NT2/D1 (cell line): Measurements from ENCODE around the gene XYLT1.
"Not testable (repeated sequence)": the region's sequence is repeated elsewhere in the genome, so short reads cannot be mapped to it uniquely, and the experiment has no call there.

Experiments used
- DNase-seq: peaks from one replicate; pipeline ENCODE4 v3.0.0-alpha.2; 2011; ENCODE audit warnings: low read depth, low spot score
- H3K27me3 ChIP-seq: 2 replicates; pipeline ENCODE4 v1.6.0; 2011; ENCODE audit warnings: mild to moderate bottlenecking; ENCODE audit not compliant: insufficient read length, insufficient read depth
- H3K36me3 ChIP-seq: 2 replicates; pipeline ENCODE4 v1.6.1; 2011; ENCODE audit warnings: mild to moderate bottlenecking, low read length, mixed read lengths; ENCODE audit not compliant: insufficient read depth, insufficient read length
- H3K4me1 ChIP-seq: 2 replicates; pipeline ENCODE4 v1.5.1; 2011; ENCODE audit not compliant: insufficient read depth, insufficient read length
- H3K4me3 ChIP-seq: 2 replicates; pipeline ENCODE4 v1.5.1; 2011; ENCODE audit warnings: low read depth; ENCODE audit not compliant: insufficient read length
- H3K9ac ChIP-seq: 2 replicates; pipeline ENCODE4 v1.6.0; 2011; ENCODE audit warnings: low read depth; ENCODE audit not compliant: insufficient read length
- H3K9me3 ChIP-seq: 2 replicates; pipeline ENCODE4 v1.5.1; 2011; ENCODE audit warnings: mild to moderate bottlenecking, low read length; ENCODE audit not compliant: insufficient read depth
- SUZ12 ChIP-seq: IDR thresholded peaks from 2 replicates; pipeline ENCODE4 v1.6.1; 2011; ENCODE audit not compliant: insufficient read length, insufficient read depth; ENCODE audit errors: extremely low read depth
- YY1 ChIP-seq: IDR thresholded peaks from 2 replicates; pipeline ENCODE4 v1.6.1; 2011; ENCODE audit not compliant: insufficient read length, insufficient read depth
- ZNF274 ChIP-seq: IDR thresholded peaks from 2 replicates; pipeline ENCODE4 v1.6.1; 2011; ENCODE audit warnings: mild to moderate bottlenecking, low read depth, low read length

The XYLT1 gene

DNA sequence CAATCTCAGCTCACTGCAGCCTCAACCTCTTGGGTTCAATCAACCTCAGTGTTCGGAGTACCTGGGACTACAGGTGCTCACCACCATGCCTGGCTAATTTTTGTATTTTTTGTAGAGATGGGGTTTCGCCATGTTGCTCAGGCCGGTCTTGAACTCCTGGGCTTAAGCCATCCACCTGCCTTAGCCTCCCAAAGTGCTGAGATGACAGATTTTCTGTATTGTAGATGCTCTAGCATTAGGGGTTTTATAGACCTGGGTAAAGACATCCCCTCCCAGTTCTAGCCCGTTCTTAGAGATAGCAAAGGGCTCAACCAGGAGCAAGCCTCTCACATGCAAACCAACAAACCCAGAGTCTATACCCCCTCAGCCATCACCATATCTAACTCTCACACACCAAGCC lies 57.3 kb downstream of the XYLT1 start:
- Histone ChIP-seq H3K36me3 (no peaks in the 10 kb centered on the region), H3K4me3 (no peak overlapping the region), H3K9me3 (no peaks in the 10 kb centered on the region), H3K4me1 (peaks cover 7% of the 10 kb centered on the region), H3K27me3 (no peaks in the 10 kb centered on the region), H3K9ac (no peak overlapping the region)
- DNase-seq, result no peak
- TF ChIP-seq ZNF274, result no peak
- no peak for TF ChIP-seq SUZ12
- no peak for TF ChIP-seq YY1

- peaks cover 6% of the 10 kb centered on the region; the same call in 1 of the 2 replicates for H3K9me3 ChIP-seq
- H3K4me1 ChIP-seq, result peaks cover 7% of the 10 kb centered on the region
- no peak overlapping the region for H3K4me3 ChIP-seq
- no peaks in the 10 kb centered on the region for H3K36me3 ChIP-seq
- no peaks in the 10 kb centered on the region for H3K27me3 ChIP-seq
- no peak overlapping the region for H3K9ac ChIP-seq
- DNase-seq, result no peak
- TF ChIP-seq ZNF274 (no peak), YY1 (no peak)
Observed at GRCh38 chr16:17412791-17413190, 58.0 kb downstream of the XYLT1 start.

- TF ChIP-seq ZNF274 (no peak), SUZ12 (no peak), YY1 (no peak)
- Histone ChIP-seq H3K4me3 (no peak overlapping the region), H3K9ac (no peak overlapping the region), H3K27me3 (no peaks in the 10 kb centered on the region), H3K9me3 (peaks cover 10% of the 10 kb centered on the region; the same call in 1 of the 2 replicates), H3K36me3 (no peaks in the 10 kb centered on the region), H3K4me1 (peaks cover 7% of the 10 kb centered on the region)
- DNase-seq, result no peak
Observed at GRCh38 chr16:17412221-17412620, 58.5 kb downstream of the XYLT1 start.

DNA sequence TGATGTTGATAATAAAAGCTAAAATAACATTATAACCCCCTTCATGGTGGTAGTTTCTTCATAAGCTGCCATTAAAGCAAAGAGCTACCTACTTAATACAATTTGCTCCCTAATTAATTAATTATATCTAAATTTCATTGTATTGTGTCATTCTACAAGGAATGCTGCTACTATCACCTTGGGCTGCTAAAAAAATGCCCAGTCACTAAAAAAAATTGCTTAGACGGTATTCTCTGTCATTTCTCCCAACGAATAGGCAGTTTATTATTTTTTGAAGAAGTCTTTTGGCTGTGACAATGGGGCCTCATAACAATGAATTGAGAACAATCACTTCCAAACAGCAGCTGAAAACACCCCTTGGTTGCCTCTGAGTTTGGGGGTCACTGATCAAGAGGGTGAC lies 59.5 kb downstream of the XYLT1 start:
- no peaks in the 10 kb centered on the region for H3K27me3 ChIP-seq
- peaks cover 6% of the 10 kb centered on the region for H3K4me1 ChIP-seq
- no peaks in the 10 kb centered on the region for H3K36me3 ChIP-seq
- peaks cover 10% of the 10 kb centered on the region; the same call in 1 of the 2 replicates for H3K9me3 ChIP-seq
- TF ChIP-seq SUZ12 (no peak), YY1 (no peak), ZNF274 (no peak)
- H3K9ac ChIP-seq, result no peak overlapping the region
- no peak for DNase-seq
- H3K4me3 ChIP-seq, result no peak overlapping the region

- H3K36me3 ChIP-seq, H3K9ac ChIP-seq, DNase-seq, H3K27me3 ChIP-seq, H3K4me1 ChIP-seq, H3K4me3 ChIP-seq: not testable (repeated sequence)
- peaks cover 10% of the 10 kb centered on the region; the same call in 1 of the 2 replicates for H3K9me3 ChIP-seq
Observed at GRCh38 chr16:17410316-17410715, 60.4 kb downstream of the XYLT1 start.

GRCh38 chr16:17409894-17410293 lies 60.9 kb downstream of the XYLT1 start:
- Histone ChIP-seq H3K36me3 (no peaks in the 10 kb centered on the region), H3K9ac (no peak overlapping the region), H3K27me3 (no peaks in the 10 kb centered on the region), H3K4me3 (no peak overlapping the region), H3K9me3 (peaks cover 10% of the 10 kb centered on the region; the same call in 1 of the 2 replicates), H3K4me1 (peaks cover 8% of the 10 kb centered on the region)
- TF ChIP-seq YY1 (no peak), ZNF274 (no peak), SUZ12 (no peak)
- DNase-seq, result no peak

DNA sequence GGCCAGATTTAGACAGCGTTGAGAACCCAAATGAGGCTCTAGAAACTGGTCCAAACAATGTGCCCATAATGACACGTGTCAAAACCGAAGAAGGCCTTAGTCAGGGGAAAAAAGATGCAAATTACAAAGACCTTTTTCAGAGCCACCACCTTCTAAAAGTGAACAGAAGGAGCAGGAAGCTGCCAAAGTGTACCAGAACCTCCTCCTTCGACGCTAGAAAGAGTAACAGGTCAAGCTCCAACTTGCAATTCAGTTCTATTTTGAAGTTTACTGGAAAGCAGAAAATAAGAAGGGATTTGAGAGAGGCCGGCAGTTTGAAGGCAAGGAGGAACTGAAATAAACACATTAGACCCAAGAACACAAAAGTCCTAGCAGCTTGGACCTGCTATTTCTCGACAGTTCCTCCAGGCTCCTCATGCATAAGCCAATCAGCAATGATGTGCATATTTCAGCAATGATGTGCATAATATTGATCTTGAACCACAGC lies 61.8 kb downstream of the XYLT1 start:
- Histone ChIP-seq H3K27me3 (no peaks in the 10 kb centered on the region), H3K4me3 (no peak overlapping the region), H3K4me1 (peaks cover 8% of the 10 kb centered on the region), H3K36me3 (no peaks in the 10 kb centered on the region), H3K9ac (no peak overlapping the region), H3K9me3 (peaks cover 10% of the 10 kb centered on the region; the same call in 1 of the 2 replicates)
- no peak for DNase-seq
- TF ChIP-seq YY1 (no peak), ZNF274 (no peak), SUZ12 (no peak)

- H3K4me3 ChIP-seq, result no peak overlapping the region
- TF ChIP-seq ZNF274 (no peak), YY1 (no peak), SUZ12 (no peak)
- H3K36me3 ChIP-seq, result no peaks in the 10 kb centered on the region
- peaks cover 10% of the 10 kb centered on the region; the same call in 1 of the 2 replicates for H3K9me3 ChIP-seq
- DNase-seq, result no peak
- no peak overlapping the region for H3K9ac ChIP-seq
- peaks cover 8% of the 10 kb centered on the region for H3K4me1 ChIP-seq
- no peaks in the 10 kb centered on the region for H3K27me3 ChIP-seq
Observed at GRCh38 chr16:17408296-17408695, 62.5 kb downstream of the XYLT1 start.
